ENCODE data around the gene SMARCA4. TPM values are rescaled to one million over a fixed set of nuclear protein-coding genes. Genes with fewer than 3 reads are reported as not detected.
A peak's percentile ranks its signal among the peaks of the same experiment; 100 is the strongest.

SMARCA4 gene
- total RNA-seq, 1 experiment from 2014 or later: 261 TPM

- H2BK5ac ChIP-seq (ENCODE audit: insufficient read length, low read length): no peak overlapping the region
- no peak overlapping the region for H4K91ac ChIP-seq (ENCODE audit: insufficient read length, low read depth, low read length)
- H3K23me2 ChIP-seq (ENCODE audit: insufficient read length, low read depth, low read length, poor library complexity, severe bottlenecking): no peaks in the 10 kb centered on the region
- no peak overlapping the region; a peak in 1 of 5 replicates for H3K4me3 Mint-ChIP-seq
- TF ChIP-seq CTCF (conservative IDR thresholded peaks at IDR 0.05): no peak
- H4K20me1 ChIP-seq (ENCODE audit: control insufficient read depth, insufficient read depth, insufficient read length): no peaks in the 10 kb centered on the region
- no peak overlapping the region for H2AFZ ChIP-seq (ENCODE audit: low read length)
- no peak overlapping the region for H2BK120ac ChIP-seq (ENCODE audit: low read depth, low read length, poor library complexity, severe bottlenecking)
- H3K4ac ChIP-seq (ENCODE audit: low read depth, low read length): no peak overlapping the region
- H3K79me1 ChIP-seq (ENCODE audit: insufficient read depth, low read depth, low read length, poor library complexity, severe bottlenecking): no peaks in the 10 kb centered on the region
- H3K23ac ChIP-seq (ENCODE audit: insufficient read length, low read depth, low read length): no peak overlapping the region
- H3K4me1 Mint-ChIP-seq: no peaks in the 10 kb centered on the region; a peak in 1 of 4 replicates
- H4K8ac ChIP-seq (replicated peaks; ENCODE audit: insufficient read length, low read depth, low read length): no peak overlapping the region
- no peaks in the 10 kb centered on the region for H3K27me3 ChIP-seq (ENCODE audit: insufficient read depth, low read length)
- H2BK12ac ChIP-seq (ENCODE audit: insufficient read length, low read depth, low read length): no peak overlapping the region
- DNase-seq: no peak
- no peak overlapping the region for H3K18ac ChIP-seq (ENCODE audit: insufficient read length, low read depth, low read length)
- no peak overlapping the region for H2AK5ac ChIP-seq (ENCODE audit: insufficient read length, low read length)
- H3K4me1 ChIP-seq (ENCODE audit: insufficient read depth, low read length): no peaks in the 10 kb centered on the region
- no peak overlapping the region for H3K27ac ChIP-seq (ENCODE audit: insufficient read length, low read depth, low read length)
- H3K9ac ChIP-seq (ENCODE audit: extremely low read depth, insufficient read length, low read length): no peak overlapping the region
- H3T11ph ChIP-seq (ENCODE audit: low read length): no peak overlapping the region
- 0 out of 7 replicates have a peak overlapping the region, but pooled peaks of 1 of the 3 experiments have one; percentile 57 for H3K27ac Mint-ChIP-seq
- H3K36me3 Mint-ChIP-seq (ENCODE audit: insufficient read depth in 1 of 3, low read depth in 3 of 3): peaks cover 9 to 57% (median 36%) of the 10 kb centered on the region in 3 experiments; a peak in 6 of 7 replicates
- no peak overlapping the region for H3K14ac ChIP-seq (ENCODE audit: insufficient read depth, low read length)
- no peak overlapping the region for H2BK20ac ChIP-seq (ENCODE audit: low read depth, low read length, poor library complexity, severe bottlenecking)
- H3K9me3 Mint-ChIP-seq: no peaks in the 10 kb centered on the region
- H3K9me3 ChIP-seq (ENCODE audit: control insufficient read depth, low read depth, low read length): no peaks in the 10 kb centered on the region
- H3K4me2 ChIP-seq (ENCODE audit: insufficient read depth, insufficient read length, low read length): no peak overlapping the region
- no peak overlapping the region for H4K5ac ChIP-seq (ENCODE audit: insufficient read length, low read depth, low read length)
- no peaks in the 10 kb centered on the region for H3K79me2 ChIP-seq (ENCODE audit: insufficient read depth, low read length)
- no peak overlapping the region for H3K56ac ChIP-seq (ENCODE audit: insufficient read length, low read depth, low read length)
- WGBS (ENCODE audit: extremely low coverage, insufficient read length, low lambda C conversion rate): no CpG with 5 or more reads among the region's 8 CpGs
- no peak overlapping the region for H2BK15ac ChIP-seq (ENCODE audit: low read depth, low read length)
- H3K27me3 Mint-ChIP-seq (ENCODE audit: low read depth): no peaks in the 10 kb centered on the region
Measured at GRCh38 chr19:11054200-11054599, 93.4 kb downstream of the SMARCA4 start.
